Measurements from ENCODE around the gene LBHD2. TPM values are rescaled to one million over a fixed set of nuclear protein-coding genes. Genes with fewer than 3 reads are reported as not detected.

LBHD2 gene
- polyA plus RNA-seq, 1 of the 3 experiments (the other 2 are of a cell fraction): not detected

GRCh38 chr14:103127356-103127755 lies 43.3 kb downstream of the LBHD2 start:
- Histone ChIP-seq H2AFZ (ENCODE audit: low read depth) (no peak overlapping the region), H3K4me2 (peak overlapping the region; percentile 78; the same call in 1 of the 2 replicates), H3K9me3 (no peaks in the 10 kb centered on the region), H4K20me1 (ENCODE audit: insufficient read depth) (no peaks in the 10 kb centered on the region), H3K36me3 (replicated peaks in 1 of 2; ENCODE audit: control insufficient read depth in 1 of 2, insufficient read depth in 2 of 2, low read length in 1 of 2) (no peaks in the 10 kb centered on the region), H3K27me3 (ENCODE audit: insufficient read depth) (no peaks in the 10 kb centered on the region), H3K4me3 (ENCODE audit: low read depth in 2 of 2, low read length in 1 of 2) (peak overlapping the region in 1 of 2 experiments; percentile 33; a peak in 1 of 4 replicates), H3F3A (replicated peaks; ENCODE audit: insufficient read depth) (peaks cover 7% of the 10 kb centered on the region), H3K79me2 (ENCODE audit: insufficient read depth) (no peaks in the 10 kb centered on the region), H3K9me2 (no peaks in the 10 kb centered on the region), H3K4me1 (ENCODE audit: control insufficient read depth in 1 of 2, insufficient read depth in 2 of 2, low read depth in 1 of 2, low read length in 1 of 2) (peaks cover 38 to 50% of the 10 kb centered on the region in 2 experiments), H3K27ac (ENCODE audit: low read depth in 2 of 2, low read length in 1 of 2) (no peak overlapping the region), H3K9ac (no peak overlapping the region)
- WGBS (ENCODE audit: low lambda C conversion rate): 94% methylated on average over 6 of the region's 39 CpGs
- TF ChIP-seq CTCF (IDR thresholded peaks at IDR 0.05) (no peak), RCOR1 (IDR thresholded peaks at IDR 0.05; ENCODE audit: low read length) (no peak), RAD21 (IDR thresholded peaks at IDR 0.05; ENCODE audit: low read length) (no peak), ELF1 (IDR thresholded peaks at IDR 0.05) (no peak), TEAD4 (IDR thresholded peaks at IDR 0.05; ENCODE audit: borderline replicate concordance, insufficient read depth) (no peak)
- POLR2A ChIA-PET: no interaction called here
- CTCF ChIA-PET: interaction anchor here (0.6 to 8.9 kb wide), 19 partner anchors 9 to 134 kb away, joined by 3 to 132 read pairs (median 4); no protein-coding TSS in a partner anchor
- no peak for DNase-seq

GRCh38 chr14:103127861-103128598 lies 44.0 kb downstream of the LBHD2 start:
- Histone ChIP-seq H3K27me3 (ENCODE audit: insufficient read depth) (no peaks in the 10 kb centered on the region), H2AFZ (ENCODE audit: low read depth) (no peak overlapping the region), H3K4me3 (ENCODE audit: low read depth in 2 of 2, low read length in 1 of 2) (no peak overlapping the region), H3K9me2 (no peaks in the 10 kb centered on the region), H3K9me3 (no peaks in the 10 kb centered on the region), H3K4me1 (ENCODE audit: control insufficient read depth in 1 of 2, insufficient read depth in 2 of 2, low read depth in 1 of 2, low read length in 1 of 2) (peaks cover 32 to 50% of the 10 kb centered on the region in 2 experiments; a peak in 3 of 4 replicates), H3K4me2 (peak overlapping the region; percentile 78), H3F3A (replicated peaks; ENCODE audit: insufficient read depth) (peaks cover 7% of the 10 kb centered on the region), H4K20me1 (ENCODE audit: insufficient read depth) (no peaks in the 10 kb centered on the region), H3K36me3 (replicated peaks in 1 of 2; ENCODE audit: control insufficient read depth in 1 of 2, insufficient read depth in 2 of 2, low read length in 1 of 2) (no peaks in the 10 kb centered on the region), H3K79me2 (ENCODE audit: insufficient read depth) (no peaks in the 10 kb centered on the region), H3K9ac (no peak overlapping the region), H3K27ac (ENCODE audit: low read depth in 2 of 2, low read length in 1 of 2) (peak overlapping the region in 1 of 2 experiments; percentile 22; a peak in 1 of 4 replicates)
- no peak for TF ChIP-seq ZBTB33 (IDR thresholded peaks at IDR 0.05; ENCODE audit: borderline replicate concordance, low read depth)
- TF ChIP-seq POLR2AphosphoS5 (IDR thresholded peaks at IDR 0.05; ENCODE audit: low read depth, low read length): no peak
- no peak for TF ChIP-seq EP300 (IDR thresholded peaks at IDR 0.05; ENCODE audit: borderline replicate concordance in 1 of 2, low read depth in 1 of 2, low read length in 1 of 2)
- TF ChIP-seq GATA2 (CRISPR knock-in tag; IDR thresholded peaks at IDR 0.05): no peak
- TF ChIP-seq FOSL2 (IDR thresholded peaks at IDR 0.05; ENCODE audit: borderline replicate concordance, low read depth): no peak
- TF ChIP-seq MXI1 (IDR thresholded peaks at IDR 0.05; ENCODE audit: low read depth, low read length): no peak
- TF ChIP-seq RFX5 (IDR thresholded peaks at IDR 0.05; ENCODE audit: low read length): no peak
- no peak for TF ChIP-seq NRF1 (IDR thresholded peaks at IDR 0.05; ENCODE audit: low read depth, low read length)
- no peak for TF ChIP-seq EZH2phosphoT487 (IDR thresholded peaks at IDR 0.05; ENCODE audit: borderline replicate concordance, low read depth)
- 90% methylated on average over 11 of the region's 16 CpGs for WGBS (ENCODE audit: low lambda C conversion rate)
- CTCF ChIA-PET: interaction anchor here (0.6 to 8.9 kb wide), 14 partner anchors 8 to 164 kb away, joined by 3 to 132 read pairs (median 4); no protein-coding TSS in a partner anchor
- POLR2A ChIA-PET: no interaction called here
- peak; percentile 30 for DNase-seq
